GM23338 (cell line): ENCODE data around the gene CD2BP2.
"Not testable (repeated sequence)": the region's sequence is repeated elsewhere in the genome, so short reads cannot be mapped to it uniquely, and the experiment has no call there.

Source experiments
- EZH2phosphoT487 ChIP-seq: fragments of 200-600 bp; sonication (generic); IDR thresholded peaks from one replicate; pipeline ENCODE4 v1.8.1; 2018; ENCODE audit warnings: antibody characterized with exemption; ENCODE audit not compliant: unreplicated experiment
- TF ChIP-seq, protein P1 (sequence below), 2 experiments: fragments of 200-600 bp in 1 of 2; sonication (generic) in 1 of 2; conservative IDR thresholded peaks; 2 replicates each; pipeline versions ENCODE4 v1.5.1 to v1.6.1; 2016 to 2017; ENCODE audit warnings: antibody characterized with exemption in 2 of 2, low read depth in 2 of 2, mild to moderate bottlenecking in 2 of 2, moderate library complexity in 1 of 2

DNA sequence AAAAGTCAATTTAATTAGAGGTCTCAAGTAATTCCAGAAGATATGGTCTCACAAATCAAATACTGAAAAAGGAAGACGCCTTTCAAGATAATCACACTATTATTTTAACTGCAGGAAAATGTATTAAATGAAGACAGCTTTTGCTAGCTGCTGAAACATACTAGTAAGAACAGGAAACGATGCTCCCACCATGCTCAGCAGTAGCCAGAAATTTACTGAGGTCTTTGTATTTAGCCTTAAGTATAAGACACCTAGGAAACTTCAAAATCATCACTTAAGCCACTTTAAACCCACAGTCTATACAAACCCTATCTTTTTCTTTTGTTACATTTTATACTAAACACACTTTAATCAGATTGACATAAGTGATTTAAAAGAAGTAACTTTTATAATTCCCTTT is 36.5 kb downstream of the CD2BP2 start:
- TF ChIP-seq, protein P1, sequence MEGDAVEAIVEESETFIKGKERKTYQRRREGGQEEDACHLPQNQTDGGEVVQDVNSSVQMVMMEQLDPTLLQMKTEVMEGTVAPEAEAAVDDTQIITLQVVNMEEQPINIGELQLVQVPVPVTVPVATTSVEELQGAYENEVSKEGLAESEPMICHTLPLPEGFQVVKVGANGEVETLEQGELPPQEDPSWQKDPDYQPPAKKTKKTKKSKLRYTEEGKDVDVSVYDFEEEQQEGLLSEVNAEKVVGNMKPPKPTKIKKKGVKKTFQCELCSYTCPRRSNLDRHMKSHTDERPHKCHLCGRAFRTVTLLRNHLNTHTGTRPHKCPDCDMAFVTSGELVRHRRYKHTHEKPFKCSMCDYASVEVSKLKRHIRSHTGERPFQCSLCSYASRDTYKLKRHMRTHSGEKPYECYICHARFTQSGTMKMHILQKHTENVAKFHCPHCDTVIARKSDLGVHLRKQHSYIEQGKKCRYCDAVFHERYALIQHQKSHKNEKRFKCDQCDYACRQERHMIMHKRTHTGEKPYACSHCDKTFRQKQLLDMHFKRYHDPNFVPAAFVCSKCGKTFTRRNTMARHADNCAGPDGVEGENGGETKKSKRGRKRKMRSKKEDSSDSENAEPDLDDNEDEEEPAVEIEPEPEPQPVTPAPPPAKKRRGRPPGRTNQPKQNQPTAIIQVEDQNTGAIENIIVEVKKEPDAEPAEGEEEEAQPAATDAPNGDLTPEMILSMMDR (conservative IDR thresholded peaks at IDR 0.05; ENCODE audit: low read depth in 2 of 2): not testable (repeated sequence)
- TF ChIP-seq EZH2phosphoT487: not testable (repeated sequence)
